GM19452 (cell line): Measurements from ENCODE around the gene AP5Z1.
"Not testable (repeated sequence)": the region's sequence is repeated elsewhere in the genome, so short reads cannot be mapped to it uniquely, and the experiment has no call there.

Experiments
- ATAC-seq: cut with Tn5 transposase; IDR thresholded peaks from one replicate; pipeline ENCODE4 v1.9.1; 2021; ENCODE audit not compliant: unreplicated experiment

The AP5Z1 gene

DNA sequence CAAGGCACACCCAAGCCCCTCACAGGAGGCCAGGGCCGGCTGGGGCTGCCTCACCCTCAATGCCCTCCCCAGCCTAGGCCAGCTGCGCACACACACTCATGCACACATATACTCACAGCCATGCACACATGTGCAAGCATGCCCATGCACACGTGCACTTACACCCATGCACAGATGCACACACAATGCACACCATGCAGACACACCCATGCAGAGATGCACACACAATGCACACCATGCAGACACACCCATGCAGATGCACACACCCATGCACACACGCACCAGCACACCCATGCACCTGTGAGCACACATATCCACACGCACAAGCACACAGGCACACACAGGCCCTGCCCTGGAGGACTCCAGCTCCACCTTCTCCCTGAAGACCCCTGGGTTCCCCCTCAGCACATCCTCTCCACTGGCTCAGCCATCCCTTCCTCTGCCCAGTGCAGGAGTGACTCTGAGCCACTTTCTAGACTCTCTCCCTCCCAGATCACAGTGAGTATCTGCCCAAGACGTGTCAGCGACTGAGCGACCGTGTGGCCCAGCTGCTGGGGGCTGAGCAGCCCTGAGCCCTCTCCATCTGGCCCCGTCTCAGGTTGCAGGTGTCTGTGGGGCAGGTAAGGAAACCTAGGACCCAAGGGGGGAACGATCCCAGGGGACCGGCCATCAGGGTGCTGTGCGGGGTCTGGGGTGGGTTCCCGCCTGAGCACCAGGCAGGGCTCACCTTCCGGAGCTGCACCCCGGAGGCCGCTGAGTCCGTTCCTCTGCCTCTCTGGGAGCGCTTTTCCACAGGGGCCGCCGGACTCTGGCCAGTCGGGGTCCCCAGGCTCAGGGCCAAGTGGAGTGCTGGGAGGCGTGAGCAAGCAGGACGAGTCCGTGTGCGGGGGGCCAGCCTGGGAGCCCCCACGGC, 25.8 kb downstream of the AP5Z1 start:
- no peak for ATAC-seq

DNA sequence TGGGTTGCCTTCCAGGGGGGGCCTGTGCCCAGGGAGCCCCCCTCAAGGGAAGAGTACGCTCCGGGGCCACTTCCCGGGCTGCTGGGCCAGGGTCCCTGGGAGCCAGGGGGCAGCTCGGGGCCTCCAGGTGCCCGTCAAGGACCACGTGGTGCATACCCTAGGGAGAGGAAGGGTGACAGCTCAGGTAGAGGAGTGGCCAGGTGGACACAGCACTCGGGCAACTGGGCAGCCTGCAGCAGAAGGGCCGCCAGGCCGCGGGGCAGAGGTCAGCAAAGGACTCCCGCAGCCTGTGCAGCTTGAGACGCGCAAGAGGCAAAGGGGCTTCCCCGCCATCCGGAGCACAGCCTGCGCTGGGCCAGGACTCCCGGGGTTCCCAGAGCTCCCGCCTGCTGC, 26.4 kb downstream of the AP5Z1 start:
- ATAC-seq = no peak

GRCh38 chr7:4802577-4802976, 27.2 kb downstream of the AP5Z1 start:
- ATAC-seq = not testable (repeated sequence)

DNA sequence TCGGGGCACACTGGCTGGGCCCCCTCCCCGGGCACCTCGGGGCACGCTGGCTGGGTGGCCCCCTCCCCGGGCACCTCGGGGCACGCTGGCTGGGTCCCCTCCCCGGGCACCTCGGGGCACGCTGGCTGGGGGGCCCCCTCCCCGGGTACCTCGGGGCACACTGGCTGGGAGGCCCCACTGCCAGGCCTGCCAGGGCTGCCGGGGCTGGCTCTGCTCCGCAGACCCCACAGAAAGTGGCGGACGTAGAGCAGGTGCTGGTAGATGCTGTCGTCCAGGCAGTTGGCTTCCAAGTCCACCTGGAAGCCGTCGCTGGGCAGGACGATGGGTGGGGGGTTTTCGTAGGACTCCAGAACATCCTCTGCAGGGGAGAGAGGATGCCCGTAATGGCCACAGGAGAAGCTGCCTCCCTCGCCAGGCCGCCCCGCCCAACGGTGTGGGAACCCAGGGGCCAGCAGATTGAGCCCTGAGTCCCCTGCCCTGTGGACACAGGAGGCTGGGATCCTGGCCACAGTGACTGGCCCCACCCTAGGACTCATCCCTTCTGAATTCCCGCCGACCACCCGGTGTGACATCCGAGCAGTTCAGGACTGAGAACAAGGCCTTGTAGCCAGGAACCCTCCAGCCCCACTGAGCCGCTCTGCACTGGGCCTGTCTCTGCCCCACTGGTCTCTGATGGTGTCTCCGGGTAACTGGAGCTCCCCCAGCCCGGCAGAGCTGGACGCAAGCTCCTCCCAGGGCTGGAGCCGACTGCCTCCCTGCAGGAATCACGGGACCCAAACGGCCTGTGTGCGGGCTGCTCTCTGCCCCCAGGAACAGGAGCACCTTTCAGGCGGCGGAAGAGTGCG, 28.2 kb downstream of the AP5Z1 start:
- no peak for ATAC-seq

DNA sequence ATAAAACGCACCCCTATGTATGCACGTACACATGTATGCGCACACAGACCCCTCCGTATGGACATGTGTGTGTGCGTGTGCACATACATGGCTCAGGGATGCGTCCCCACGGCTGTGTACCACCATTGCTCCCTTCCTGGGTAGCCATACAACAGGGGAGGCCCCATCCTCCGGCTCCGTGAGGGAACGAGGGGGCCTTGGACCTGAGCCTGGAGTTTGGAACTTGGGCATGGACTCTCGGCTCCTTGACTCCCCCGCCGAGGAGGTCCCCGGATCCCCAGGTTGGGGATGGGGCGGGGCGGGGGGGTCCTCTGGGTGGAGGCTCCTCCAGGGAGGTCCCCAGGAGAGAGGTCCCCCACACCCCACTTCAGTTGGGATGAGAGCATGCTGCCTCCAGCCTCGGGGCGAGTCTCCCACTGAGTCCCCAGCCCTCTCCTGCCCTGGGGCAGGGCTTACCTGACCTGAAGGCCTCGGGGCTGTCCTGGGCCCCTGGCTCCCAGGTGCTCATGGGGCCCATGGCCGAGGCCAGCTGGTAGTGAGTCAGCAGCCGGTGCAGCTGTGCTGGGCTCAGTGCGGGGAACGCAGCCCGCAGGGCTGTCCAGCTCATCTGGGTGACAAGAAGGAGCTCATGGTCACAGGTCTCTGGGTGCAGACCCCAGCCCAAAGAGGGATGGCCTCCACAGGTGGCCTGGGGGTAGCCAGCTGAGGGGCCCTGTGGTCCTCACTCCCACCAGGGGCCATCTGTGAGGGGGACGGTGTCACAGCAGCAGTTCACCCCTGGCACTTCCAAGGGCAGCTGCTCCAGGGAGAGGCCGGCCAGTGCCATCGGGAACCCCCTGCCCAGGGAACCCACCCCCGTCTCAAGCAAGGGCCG, 29.9 kb downstream of the AP5Z1 start:
- no peak for ATAC-seq

- ATAC-seq = no peak
Measured at GRCh38 chr7:4805984-4806300, 30.5 kb downstream of the AP5Z1 start.

GRCh38 chr7:4806983-4807597, 31.7 kb downstream of the AP5Z1 start:
- no peak for ATAC-seq

- ATAC-seq = no peak
Measured at GRCh38 chr7:4807598-4808016, 32.2 kb downstream of the AP5Z1 start.

DNA sequence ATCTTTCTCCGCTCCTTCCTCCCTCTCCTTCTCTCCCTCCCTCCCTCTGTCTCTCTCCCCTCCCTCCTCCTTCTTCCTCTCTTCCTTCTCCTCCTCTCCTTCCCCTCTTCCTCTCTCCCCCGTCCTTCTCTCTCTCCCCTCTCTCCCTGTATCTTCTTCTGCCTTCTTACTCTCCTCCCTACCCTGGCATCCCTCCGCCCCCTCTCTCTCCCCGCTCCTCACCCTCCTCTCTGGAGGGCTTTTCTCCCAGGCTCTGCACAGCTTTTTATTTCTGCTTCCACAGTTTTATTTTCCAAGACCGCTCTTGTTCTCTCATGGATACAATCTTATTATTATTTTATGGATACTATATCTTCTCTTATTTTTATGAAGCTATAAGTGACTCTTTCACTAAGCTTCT, 32.6 kb downstream of the AP5Z1 start:
- ATAC-seq = no peak

DNA sequence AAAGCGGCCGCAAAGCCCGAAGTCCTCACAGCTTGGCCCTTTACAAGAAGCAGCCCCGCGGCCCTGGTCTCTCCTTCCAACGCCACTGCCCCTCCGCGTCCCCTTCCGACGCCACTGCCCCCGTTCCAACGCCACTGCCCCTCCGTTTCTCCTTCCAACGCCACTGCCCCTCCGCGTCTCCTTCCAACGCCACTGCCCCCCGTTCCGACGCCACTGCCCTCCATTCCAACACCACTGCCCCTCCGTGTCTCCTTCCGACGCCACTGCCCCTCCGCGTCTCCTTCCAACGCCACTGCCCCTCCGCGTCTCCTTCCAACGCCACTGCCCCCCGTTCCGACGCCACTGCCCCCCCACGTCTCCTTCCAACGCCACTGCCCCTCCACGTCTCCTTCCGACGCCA, 33.1 kb downstream of the AP5Z1 start:
- ATAC-seq = no peak

GRCh38 chr7:4809091-4809591, 33.7 kb downstream of the AP5Z1 start:
- no peak for ATAC-seq

- ATAC-seq = no peak
Measured at GRCh38 chr7:4809666-4810065, 34.2 kb downstream of the AP5Z1 start.

- no peak for ATAC-seq
Measured at GRCh38 chr7:4814433-4814832, 39.0 kb downstream of the AP5Z1 start.

DNA sequence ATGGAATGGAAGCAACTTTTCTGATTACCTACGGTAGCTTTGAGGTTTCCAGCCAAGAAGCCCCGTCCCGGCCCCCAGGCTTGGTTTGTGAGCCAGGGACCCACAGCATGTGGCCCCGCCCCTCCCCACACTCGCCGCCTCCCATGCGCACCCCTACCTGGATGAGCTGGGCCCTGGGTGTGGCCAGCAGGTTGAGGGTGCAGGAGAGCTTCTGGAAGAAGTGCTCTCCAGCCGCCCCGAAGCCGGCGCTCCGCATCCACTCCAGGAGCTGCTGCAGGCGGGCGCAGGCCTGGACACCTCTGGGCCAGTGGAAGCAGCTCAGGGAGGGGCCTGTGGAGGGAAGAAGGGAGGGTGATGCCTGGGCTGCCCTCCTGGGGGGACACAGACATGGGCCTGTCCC, 39.7 kb downstream of the AP5Z1 start:
- no peak for ATAC-seq

DNA sequence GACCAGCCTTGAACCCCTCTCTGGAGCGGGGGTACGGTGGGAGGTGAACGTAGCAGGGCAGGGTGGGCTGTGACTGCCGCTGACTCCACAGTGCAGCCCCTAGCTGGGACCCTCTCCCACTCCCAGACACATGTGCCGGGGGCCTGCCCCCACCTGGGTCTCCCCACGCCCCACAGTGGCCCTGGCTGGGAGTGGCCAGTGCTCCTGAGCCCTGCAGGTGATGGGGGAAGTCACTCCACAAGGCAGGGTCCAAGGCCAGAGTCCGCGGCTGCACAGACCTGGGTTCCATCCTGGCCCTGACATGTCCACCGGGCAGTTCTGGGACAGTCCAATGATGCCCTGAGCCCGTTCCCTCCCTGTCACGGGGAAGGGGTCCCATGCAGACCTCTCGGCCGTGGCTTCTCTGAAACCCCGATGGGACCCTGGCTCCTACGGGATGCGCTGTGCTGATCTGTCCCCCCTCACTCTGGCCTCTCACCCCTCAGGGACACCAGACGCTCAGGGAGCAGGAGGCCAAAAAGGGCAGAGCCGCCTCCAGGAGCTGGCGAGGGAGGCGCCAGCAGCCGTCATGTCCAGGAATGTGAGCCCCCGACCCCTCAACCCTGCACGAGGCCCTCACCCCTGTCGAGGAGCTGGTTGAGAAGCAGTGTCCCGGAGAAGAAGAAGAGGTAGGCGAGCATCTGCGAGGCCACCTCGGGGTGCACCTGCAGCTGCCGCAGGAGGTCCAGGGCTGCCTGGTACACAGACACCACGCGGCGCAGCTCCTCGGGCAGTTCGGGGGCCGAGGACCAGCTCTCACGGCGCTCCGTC, 40.4 kb downstream of the AP5Z1 start:
- ATAC-seq = no peak

DNA sequence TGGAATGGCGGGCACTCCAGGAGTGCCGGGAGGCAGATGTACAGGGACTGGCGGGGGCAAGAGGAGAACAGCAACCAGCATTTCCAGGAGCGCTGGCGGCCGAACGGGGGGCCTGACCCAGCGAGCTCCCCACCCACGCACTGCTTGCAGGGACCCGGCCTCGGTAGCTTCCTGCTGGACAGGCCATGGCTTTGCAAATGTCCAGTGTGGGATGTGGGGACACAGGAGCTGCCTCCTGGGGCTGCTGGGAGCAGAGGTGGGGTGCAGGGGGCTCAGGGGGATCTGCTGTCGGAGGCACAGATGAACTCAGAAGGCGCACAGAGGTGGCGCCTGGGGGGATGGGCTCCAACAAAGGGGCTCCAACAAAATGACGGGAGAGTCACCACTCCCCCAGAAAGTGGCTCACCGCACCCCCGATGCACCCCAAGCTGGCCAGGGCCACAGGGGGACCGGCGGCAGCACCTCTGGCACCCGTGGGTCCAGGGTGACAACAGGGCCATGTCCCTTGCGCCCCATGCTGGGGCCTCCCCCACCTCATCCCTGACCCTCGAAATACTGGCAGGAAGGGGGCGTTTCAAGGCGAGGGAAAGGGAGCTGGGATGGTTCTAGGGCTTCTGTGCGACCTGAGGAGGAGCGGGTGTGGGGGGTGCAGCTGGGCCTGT, 41.1 kb downstream of the AP5Z1 start:
- no peak for ATAC-seq

DNA sequence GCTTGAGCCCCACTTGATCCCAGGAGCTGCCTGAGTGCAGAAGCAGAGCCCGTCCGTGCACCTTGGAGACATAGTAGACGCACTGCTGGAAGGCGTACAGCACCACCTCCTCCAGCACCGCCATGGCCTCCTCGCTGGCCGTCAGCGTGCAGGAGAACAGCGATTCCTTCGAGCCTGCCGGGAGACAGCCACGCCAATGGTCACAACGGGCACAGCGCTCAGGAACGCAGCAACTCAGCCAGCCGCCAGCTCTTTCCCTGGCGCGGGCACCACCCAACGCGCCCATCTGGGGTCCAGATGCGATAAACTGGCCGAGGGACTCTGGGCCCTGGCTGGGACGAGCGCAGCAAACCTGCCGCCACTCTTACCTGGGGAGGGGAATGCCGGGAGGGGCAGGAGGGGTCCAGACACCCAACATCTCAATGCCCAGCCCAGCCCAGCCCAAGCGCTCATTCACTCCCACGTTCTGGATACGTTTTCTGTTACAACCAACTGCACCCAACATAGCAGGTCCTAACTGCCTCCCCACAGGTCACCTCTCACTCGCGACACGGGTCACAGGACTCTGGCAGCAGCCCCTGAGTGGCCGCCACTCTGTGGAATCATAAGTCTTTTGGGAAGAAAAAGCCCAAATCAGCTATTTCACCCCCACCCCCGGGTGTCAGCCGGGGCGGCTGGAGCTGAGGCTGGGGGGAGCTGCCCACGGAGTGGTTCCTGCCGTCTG, 41.9 kb downstream of the AP5Z1 start:
- ATAC-seq = no peak

DNA sequence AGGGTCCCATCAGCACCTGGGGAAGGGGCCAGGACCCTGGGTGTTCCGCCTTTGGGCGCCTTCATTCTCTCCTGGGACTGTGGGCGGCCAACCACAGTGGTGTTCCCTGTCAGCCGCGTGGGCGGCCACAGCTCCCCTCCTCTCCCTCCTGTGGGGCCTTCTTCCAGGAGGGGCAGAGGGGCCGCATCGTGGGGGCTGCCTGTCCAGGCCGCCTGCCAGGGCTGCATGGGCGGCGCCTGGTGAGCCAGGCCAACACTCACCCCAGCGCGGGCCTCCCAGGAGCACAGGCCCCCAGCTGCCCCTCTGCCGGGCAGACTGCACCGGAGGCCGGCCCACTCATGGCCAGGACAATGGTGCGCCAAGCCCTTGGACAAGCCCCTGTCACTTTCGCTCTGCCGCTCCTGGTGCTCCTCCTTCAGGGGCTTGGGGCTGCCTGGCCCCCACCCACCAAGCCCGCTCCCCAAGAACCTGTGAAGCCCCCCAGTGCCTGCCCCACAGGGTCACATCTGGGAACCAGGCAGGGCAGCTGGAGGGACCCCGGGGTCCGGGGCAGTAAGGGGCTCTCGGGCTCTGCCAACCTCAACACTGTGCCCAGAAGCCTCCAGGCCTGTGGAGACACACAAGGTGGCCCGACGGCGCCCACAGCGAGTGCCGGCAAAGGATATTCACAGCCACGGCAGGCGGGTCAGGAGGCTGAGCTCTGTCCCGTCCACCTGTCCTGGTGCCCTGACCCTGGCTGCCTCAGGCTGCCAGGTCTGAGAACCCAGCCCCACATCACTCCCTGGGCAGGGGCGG, 42.8 kb downstream of the AP5Z1 start:
- ATAC-seq = no peak
